ENCODE data around the gene CCDC174. TPM values are rescaled to one million over a fixed set of nuclear protein-coding genes. Genes with fewer than 3 reads are reported as not detected.

The CCDC174 gene
- total and polyA plus RNA-seq, 4 donors, result 4.9 to 14.2 (median 7.0) TPM

GRCh38 chr3:14660942-14661341 is 9.4 kb downstream of the CCDC174 start (continued):
- TF ChIP-seq ATF3 (IDR thresholded peaks at IDR 0.05) (no peak), RXRA (IDR thresholded peaks at IDR 0.05) (no peak)

GRCh38 chr3:14663396-14664135 is 12.0 kb downstream of the CCDC174 start:
- WGBS, result 93% methylated on average over 5 of the region's 5 CpGs
- Histone ChIP-seq H3K36me3 (ENCODE audit: control insufficient read depth in 4 of 4, insufficient read depth in 3 of 4, low read depth in 1 of 4, low read length in 3 of 4) (peaks cover 23 to 96% (median 89%) of the 10 kb centered on the region in 4 donors), H3K27ac (ENCODE audit: low read depth in 1 of 2, low read length in 2 of 2) (no peak overlapping the region), H3K4me3 (ENCODE audit: low read depth in 1 of 3, low read length in 3 of 3) (no peak overlapping the region), H3K4me1 (ENCODE audit: control insufficient read depth in 4 of 4, insufficient read depth in 4 of 4, low read length in 3 of 4) (no peaks in the 10 kb centered on the region), H3K9me3 (ENCODE audit: control insufficient read depth in 4 of 4, low read length in 3 of 4) (no peaks in the 10 kb centered on the region), H3K9ac (ENCODE audit: low read depth in 1 of 2, low read length in 2 of 2) (no peak overlapping the region), H3K27me3 (ENCODE audit: control insufficient read depth in 4 of 4, insufficient read depth in 4 of 4, low read length in 3 of 4) (no peaks in the 10 kb centered on the region)
- TF ChIP-seq HNF4A (conservative IDR thresholded peaks at IDR 0.05), result no peak
- TF ChIP-seq GABPA (IDR thresholded peaks at IDR 0.05 in 1 of 2, conservative IDR thresholded peaks at IDR 0.05 in 1 of 2), result no peak
- TF ChIP-seq TAF1 (conservative IDR thresholded peaks at IDR 0.05), result no peak
- TF ChIP-seq YY1 (IDR thresholded peaks at IDR 0.05), result no peak
- no peak for TF ChIP-seq FOXA1 (IDR thresholded peaks at IDR 0.05)
- TF ChIP-seq FOXA2 (IDR thresholded peaks at IDR 0.05), result no peak
- no peak for TF ChIP-seq NR2F2 (IDR thresholded peaks at IDR 0.05)
- TF ChIP-seq EGR1 (IDR thresholded peaks at IDR 0.05; ENCODE audit: low read depth in 2 of 2), result no peak
- TF ChIP-seq ATF3 (IDR thresholded peaks at IDR 0.05), result no peak
- no peak for TF ChIP-seq ZBTB33 (IDR thresholded peaks at IDR 0.05)
- no peak for TF ChIP-seq SP1 (IDR thresholded peaks at IDR 0.05)
- TF ChIP-seq RXRA (IDR thresholded peaks at IDR 0.05), result no peak
- TF ChIP-seq REST (IDR thresholded peaks at IDR 0.05), result no peak
- TF ChIP-seq MAX (IDR thresholded peaks at IDR 0.05), result no peak
- no peak for TF ChIP-seq HNF4G (IDR thresholded peaks at IDR 0.05)
- TF ChIP-seq CTCF (IDR thresholded peaks at IDR 0.05; ENCODE audit: low read depth, low read length, missing input control), result no peak
- TF ChIP-seq JUND (IDR thresholded peaks at IDR 0.05), result no peak
- no peak for DNase-seq (ENCODE audit: low spot score)

All from liver (tissue), 9 donors.